Keratinocyte (primary cell): ENCODE results near the gene MTSS2. TPM values are rescaled to one million over a fixed set of nuclear protein-coding genes. Genes with fewer than 3 reads are reported as not detected.

Source experiments
- DNase-seq: peaks from one replicate; pipeline ENCODE4 v3.0.0-alpha.2; 2011; ENCODE audit warnings: low read depth, missing footprints, low spot score
- FAIRE-seq: peaks from 2 replicates; lab custom pipeline; 2011; peaks lifted over from hg19 to GRCh38; lab: Jason Lieb, UNC
- H2AFZ ChIP-seq: 2 replicates; pipeline ENCODE4 v1.6.0; 2012; ENCODE audit warnings: low read length, control low read depth, inconsistent platforms; ENCODE audit not compliant: control insufficient read depth
- H3K27ac ChIP-seq: 2 replicates; pipeline ENCODE4 v1.5.1; 2011; ENCODE audit warnings: low read length; ENCODE audit not compliant: control insufficient read depth, insufficient read depth
- H3K27me3 ChIP-seq: 3 replicates; pipeline ENCODE4 v1.6.0; 2011; ENCODE audit warnings: low read length; ENCODE audit not compliant: control insufficient read depth, insufficient read depth; ENCODE audit errors: extremely low read depth
- H3K36me3 ChIP-seq, 2 experiments: 2 replicates in 1 of 2; 3 replicates in 1 of 2; pipeline ENCODE4 v1.5.1; 2011; ENCODE audit warnings: low read length in 2 of 2, mild to moderate bottlenecking in 1 of 2; ENCODE audit not compliant: control insufficient read depth in 2 of 2, insufficient read depth in 2 of 2; ENCODE audit errors: extremely low read depth in 1 of 2
- H3K4me1 ChIP-seq: 3 replicates; pipeline ENCODE4 v1.5.1; 2011; ENCODE audit warnings: low read length; ENCODE audit not compliant: control insufficient read depth, insufficient read depth; ENCODE audit errors: extremely low read depth
- H3K4me2 ChIP-seq: 3 replicates; pipeline ENCODE4 v1.6.0; 2011; ENCODE audit warnings: low read depth, low read length; ENCODE audit not compliant: control insufficient read depth, insufficient read depth; ENCODE audit errors: extremely low read depth
- H3K4me3 ChIP-seq, 3 experiments: fragments of 200-600 bp in 1 of 3; sonication (generic) in 1 of 3; 2 replicates in 2 of 3; 3 replicates in 1 of 3; pipeline ENCODE4 v1.5.1; 2011 to 2016; ENCODE audit warnings: low read length in 3 of 3, mild to moderate bottlenecking in 3 of 3, control low read depth in 2 of 3, inconsistent platforms in 1 of 3, low read depth in 1 of 3, mixed read lengths in 1 of 3, mixed run types in 1 of 3, moderate library complexity in 1 of 3; ENCODE audit not compliant: control insufficient read depth in 2 of 3, insufficient read depth in 2 of 3; ENCODE audit errors: extremely low read depth in 1 of 3
- H3K79me2 ChIP-seq: 2 replicates; pipeline ENCODE4 v1.6.0; 2012; ENCODE audit warnings: low read length; ENCODE audit not compliant: control insufficient read depth, insufficient read depth
- H3K9ac ChIP-seq: 3 replicates; pipeline ENCODE4 v1.6.0; 2011; ENCODE audit warnings: low read length; ENCODE audit not compliant: control insufficient read depth, insufficient read depth; ENCODE audit errors: extremely low read depth
- H3K9me1 ChIP-seq: 3 replicates; pipeline ENCODE4 v1.6.0; 2011; ENCODE audit warnings: low read length; ENCODE audit not compliant: control insufficient read depth, insufficient read depth; ENCODE audit errors: extremely low read depth
- H3K9me3 ChIP-seq: 2 replicates; pipeline ENCODE4 v1.5.1; 2012; ENCODE audit warnings: low read depth, low read length; ENCODE audit not compliant: control insufficient read depth
- H4K20me1 ChIP-seq: 3 replicates; pipeline ENCODE4 v1.6.0; 2011; ENCODE audit warnings: low read length; ENCODE audit not compliant: control insufficient read depth, insufficient read depth; ENCODE audit errors: extremely low read depth
- EZH2 ChIP-seq: IDR thresholded peaks from one replicate; pipeline ENCODE4 v1.6.1; 2012; ENCODE audit warnings: inconsistent platforms, mild to moderate bottlenecking, low read length, moderate library complexity
- dilution Hi-C: fragments of 300-500 bp; cut with MboI; formaldehyde crosslinking; loops from one replicate; pipeline ENCODE4 v1.7.0; 2020; ENCODE audit warnings: low sequenced_read_pairs; ENCODE audit not compliant: extremely low pct_ligation_motif_present
- polyA plus RNA-seq, 5 experiments: library from polyadenylated mRNA; depleted of rRNA in 3 of 5; stranded (reverse) in 3 of 5; stranded (forward) in 1 of 5; unstranded in 1 of 5; fragments of >200 nt; gene quantifications; 1 replicate in 1 of 5; 2 replicates in 3 of 5; 3 replicates in 1 of 5; pipeline versions ENCODE4 v1.2.1 to v1.2.3, GENCODE V29; 2011 to 2012; ENCODE audit warnings: missing spikeins in 2 of 5, low read depth in 1 of 5, low replicate concordance in 1 of 5
- TF ChIP-seq, protein P1 (sequence below), 3 experiments: IDR thresholded peaks in 1 of 3; conservative IDR thresholded peaks in 1 of 3; optimal IDR thresholded peaks in 1 of 3; 2 replicates in 2 of 3; 3 replicates in 1 of 3; pipeline versions ENCODE3 to v1.5.1; 2011; ENCODE audit warnings: low read length in 3 of 3, mild to moderate bottlenecking in 3 of 3, moderate library complexity in 2 of 3, control low read depth in 1 of 3, inconsistent platforms in 1 of 3; ENCODE audit not compliant: insufficient read depth in 2 of 3; ENCODE audit errors: extremely low read depth in 1 of 3

Gene MTSS2
- polyA plus RNA-seq, 1 donor (not counting 4 experiments of a cell fraction or from before 2014, with no cell fraction given): 13.3 TPM

DNA sequence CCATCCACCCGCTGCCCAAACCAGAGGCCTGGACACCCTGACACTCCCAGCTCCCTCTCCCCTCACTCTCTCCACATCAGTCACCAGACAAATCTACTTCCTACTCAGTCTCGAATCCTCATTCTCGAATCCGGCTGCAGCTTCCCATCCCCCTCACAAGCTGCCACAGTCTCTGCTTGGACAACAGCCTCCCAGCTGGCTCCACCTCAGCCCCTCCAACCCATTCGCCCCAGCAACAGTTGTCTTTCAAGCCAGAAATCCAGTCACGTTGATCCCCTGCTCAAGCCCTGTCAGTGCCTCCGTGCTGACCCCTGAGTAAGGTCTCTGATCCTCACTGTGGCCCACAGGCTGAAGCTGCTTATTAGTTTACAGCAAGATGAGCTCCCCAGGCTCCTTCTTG lies 44.2 kb upstream of the MTSS2 start:
- DNase-seq (no peak), FAIRE-seq (no peak)
- Histone ChIP-seq H3K27me3 (no peaks in the 10 kb centered on the region), H2AFZ (no peak overlapping the region), H3K4me2 (no peak overlapping the region), H3K4me1 (no peaks in the 10 kb centered on the region), H3K9me1 (no peaks in the 10 kb centered on the region), H3K79me2 (no peaks in the 10 kb centered on the region), H3K9me3 (no peaks in the 10 kb centered on the region), H3K36me3 (peaks cover 0 to 10% of the 10 kb centered on the region in 2 experiments), H3K27ac (no peak overlapping the region), H3K4me3 (no peak overlapping the region), H3K9ac (no peak overlapping the region), H4K20me1 (no peaks in the 10 kb centered on the region)
- no peak for TF ChIP-seq EZH2
- TF ChIP-seq, protein P1, sequence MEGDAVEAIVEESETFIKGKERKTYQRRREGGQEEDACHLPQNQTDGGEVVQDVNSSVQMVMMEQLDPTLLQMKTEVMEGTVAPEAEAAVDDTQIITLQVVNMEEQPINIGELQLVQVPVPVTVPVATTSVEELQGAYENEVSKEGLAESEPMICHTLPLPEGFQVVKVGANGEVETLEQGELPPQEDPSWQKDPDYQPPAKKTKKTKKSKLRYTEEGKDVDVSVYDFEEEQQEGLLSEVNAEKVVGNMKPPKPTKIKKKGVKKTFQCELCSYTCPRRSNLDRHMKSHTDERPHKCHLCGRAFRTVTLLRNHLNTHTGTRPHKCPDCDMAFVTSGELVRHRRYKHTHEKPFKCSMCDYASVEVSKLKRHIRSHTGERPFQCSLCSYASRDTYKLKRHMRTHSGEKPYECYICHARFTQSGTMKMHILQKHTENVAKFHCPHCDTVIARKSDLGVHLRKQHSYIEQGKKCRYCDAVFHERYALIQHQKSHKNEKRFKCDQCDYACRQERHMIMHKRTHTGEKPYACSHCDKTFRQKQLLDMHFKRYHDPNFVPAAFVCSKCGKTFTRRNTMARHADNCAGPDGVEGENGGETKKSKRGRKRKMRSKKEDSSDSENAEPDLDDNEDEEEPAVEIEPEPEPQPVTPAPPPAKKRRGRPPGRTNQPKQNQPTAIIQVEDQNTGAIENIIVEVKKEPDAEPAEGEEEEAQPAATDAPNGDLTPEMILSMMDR (optimal IDR thresholded peaks at IDR 0.05 in 1 of 3, IDR thresholded peaks at IDR 0.05 in 1 of 3, conservative IDR thresholded peaks at IDR 0.05 in 1 of 3; ENCODE audit: extremely low read depth in 1 of 3, insufficient read depth in 2 of 3, low read length in 3 of 3): no peak
- dilution Hi-C loops: no loop called here

GRCh38 chr16:70729292-70729691 lies 43.4 kb upstream of the MTSS2 start:
- no peak overlapping the region for H3K4me3 ChIP-seq
- H3K27ac ChIP-seq: no peak overlapping the region
- H3K9me3 ChIP-seq: no peaks in the 10 kb centered on the region
- no peaks in the 10 kb centered on the region for H3K79me2 ChIP-seq
- dilution Hi-C loops: no loop called here
- H3K27me3 ChIP-seq: no peaks in the 10 kb centered on the region
- no peak for FAIRE-seq
- H3K9ac ChIP-seq: no peak overlapping the region
- H2AFZ ChIP-seq: no peak overlapping the region
- H3K9me1 ChIP-seq: no peaks in the 10 kb centered on the region
- no peaks in the 10 kb centered on the region for H3K4me1 ChIP-seq
- no peak overlapping the region for H3K4me2 ChIP-seq
- H4K20me1 ChIP-seq: no peaks in the 10 kb centered on the region
- DNase-seq: no peak
- peaks cover 0 to 10% of the 10 kb centered on the region in 2 experiments for H3K36me3 ChIP-seq
- TF ChIP-seq, protein P1 (optimal IDR thresholded peaks at IDR 0.05 in 1 of 3, IDR thresholded peaks at IDR 0.05 in 1 of 3, conservative IDR thresholded peaks at IDR 0.05 in 1 of 3; ENCODE audit: extremely low read depth in 1 of 3, insufficient read depth in 2 of 3, low read length in 3 of 3): no peak
